HG03097 (cell line): ENCODE results near the gene CDH23.

Source experiments
- ATAC-seq: cut with Tn5 transposase; IDR thresholded peaks from one replicate; pipeline ENCODE4 v1.9.1; 2021; ENCODE audit not compliant: unreplicated experiment, low FRiP score

Gene CDH23

DNA sequence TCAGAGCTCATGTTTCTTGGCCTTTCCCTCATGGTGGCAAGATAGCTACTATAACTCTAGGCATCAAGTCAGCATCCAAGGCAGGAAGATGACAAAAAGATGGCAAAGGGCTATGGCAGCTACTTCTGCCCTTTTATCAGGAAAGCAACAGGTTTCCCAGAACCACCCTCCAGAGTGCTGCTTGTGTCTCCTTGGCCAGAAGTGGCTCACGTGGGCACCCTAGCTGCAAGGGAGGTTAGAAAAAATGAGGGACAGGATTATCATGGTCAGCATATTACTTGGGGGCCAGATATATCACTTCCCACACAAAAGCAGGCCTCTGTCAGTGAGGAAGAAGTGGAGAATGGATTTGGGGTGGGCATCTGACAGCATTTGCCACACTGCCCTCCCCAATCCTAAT is 347.1 kb downstream of the CDH23 start:
- ATAC-seq: no peak

GRCh38 chr10:71744897-71745663 is 348.4 kb downstream of the CDH23 start:
- ATAC-seq: no peak

GRCh38 chr10:71745664-71746250 is 349.0 kb downstream of the CDH23 start:
- no peak for ATAC-seq

DNA sequence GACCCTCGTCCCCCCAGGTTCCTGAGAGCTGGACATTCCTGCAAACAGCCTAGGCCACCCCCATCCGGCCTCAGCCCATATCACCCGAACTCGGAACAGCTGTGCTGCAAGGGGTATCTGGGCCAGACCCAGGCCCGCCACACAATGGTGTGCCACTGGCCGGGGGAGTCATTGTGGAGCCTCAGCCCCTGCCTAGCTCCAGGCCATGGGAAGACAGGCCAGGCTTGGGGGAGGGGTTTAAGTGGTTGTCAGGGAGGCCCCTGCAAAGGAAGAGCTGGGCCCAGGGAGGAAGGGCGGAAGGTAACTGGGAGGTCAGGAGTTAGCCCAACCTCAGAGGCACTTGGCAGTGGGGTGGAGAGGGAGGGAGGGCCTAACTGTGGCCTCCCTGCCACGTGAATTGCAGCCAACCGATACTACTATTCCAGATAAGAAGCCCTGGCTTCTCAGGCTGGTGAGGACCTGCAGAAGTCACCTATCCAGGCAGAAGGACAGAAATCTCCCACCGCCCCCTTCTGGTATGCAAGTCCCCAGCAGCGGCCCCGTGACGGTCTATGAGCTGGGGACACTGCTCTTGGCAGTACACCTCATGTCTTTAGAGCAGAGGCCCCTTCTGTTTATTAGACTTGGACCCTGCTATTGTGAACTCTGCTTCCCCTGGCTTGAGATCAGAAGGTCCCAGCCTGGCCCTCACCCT is 349.8 kb downstream of the CDH23 start:
- ATAC-seq: no peak

- no peak for ATAC-seq
Observed at GRCh38 chr10:71747039-71747531, 350.4 kb downstream of the CDH23 start.

DNA sequence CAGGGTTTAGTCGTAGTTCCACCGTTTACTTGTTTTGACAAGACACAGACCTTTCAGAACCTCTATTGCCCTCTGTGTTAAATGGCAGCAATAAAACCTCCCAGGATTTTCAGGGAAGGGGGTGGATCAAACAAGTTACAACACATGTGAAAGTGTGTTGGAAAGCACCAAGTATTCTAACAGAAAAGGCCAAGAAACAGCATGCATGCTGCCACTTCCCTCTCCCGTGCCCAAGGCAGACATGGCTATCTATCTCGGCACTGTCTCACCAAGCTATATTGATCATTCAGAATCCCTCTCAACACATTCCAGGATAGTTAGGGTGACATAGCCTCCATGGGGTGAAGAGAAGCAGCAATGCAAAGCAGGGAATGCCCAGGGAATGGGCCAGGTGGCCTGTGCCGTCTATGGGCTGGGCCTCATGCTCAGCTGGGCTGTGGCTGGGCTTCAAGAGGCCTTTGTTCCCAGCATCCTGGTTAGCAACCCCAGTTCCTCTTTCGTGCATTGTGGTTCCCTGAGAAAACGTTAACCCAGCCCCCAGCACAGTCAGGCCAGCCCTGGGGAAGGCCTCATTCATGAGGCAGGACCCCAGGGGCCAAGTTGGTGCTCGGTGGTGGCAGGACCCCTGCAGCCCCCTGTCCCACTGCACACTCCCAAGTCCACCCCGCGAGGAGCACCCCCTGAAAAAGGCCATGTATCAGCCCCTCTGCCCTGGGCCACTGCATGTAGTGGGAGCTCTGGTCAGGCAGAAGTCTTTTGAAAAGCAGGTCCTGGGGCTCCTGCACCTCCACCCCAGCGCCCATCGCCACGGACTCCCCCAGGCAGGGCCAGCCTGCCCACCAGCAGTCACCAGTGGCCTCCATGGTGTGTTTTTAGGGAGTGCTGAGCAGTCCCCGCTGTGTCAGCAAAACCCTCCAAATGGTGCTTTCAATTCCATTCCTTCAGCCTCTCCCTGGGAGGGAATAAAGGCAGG is 351.1 kb downstream of the CDH23 start:
- no peak for ATAC-seq

- ATAC-seq: peak; percentile 59
Observed at GRCh38 chr10:71748671-71749191, 352.0 kb downstream of the CDH23 start.

- ATAC-seq: no peak
Observed at GRCh38 chr10:71749396-71749795, 352.7 kb downstream of the CDH23 start.

DNA sequence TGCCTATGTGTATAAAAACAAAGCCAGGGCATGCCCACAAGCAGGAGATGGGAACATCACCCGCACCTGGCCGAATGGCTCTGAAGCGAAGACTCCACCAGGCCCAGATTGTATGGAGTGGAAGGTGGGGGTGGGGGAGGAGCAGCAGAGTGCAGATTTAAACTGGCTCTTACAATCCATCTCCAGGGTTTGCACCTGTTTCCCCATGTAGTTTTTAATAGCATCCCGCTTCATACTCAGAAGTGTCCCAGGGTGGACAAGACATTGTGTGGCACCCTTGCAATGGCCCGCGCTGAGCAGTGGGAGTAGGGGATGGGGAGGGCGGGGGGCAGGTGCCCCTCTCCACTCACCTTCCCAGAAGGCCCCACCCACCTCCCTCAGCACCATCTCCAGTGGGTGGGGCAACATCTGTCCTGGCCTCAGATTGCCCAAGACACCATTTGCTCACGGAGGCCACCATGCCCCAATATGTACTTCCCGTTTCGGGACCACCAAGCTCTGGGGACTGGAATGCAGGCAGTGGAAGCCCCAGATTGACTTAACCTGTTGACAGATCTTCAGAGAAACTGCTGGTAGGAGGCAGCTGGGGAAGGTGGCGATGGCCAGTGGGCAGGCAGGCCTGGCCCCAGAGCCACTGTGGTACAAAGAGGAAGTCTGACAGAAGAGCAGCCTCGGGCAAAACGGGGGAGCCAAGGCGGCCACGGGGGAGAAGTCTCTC is 353.6 kb downstream of the CDH23 start:
- ATAC-seq: no peak

DNA sequence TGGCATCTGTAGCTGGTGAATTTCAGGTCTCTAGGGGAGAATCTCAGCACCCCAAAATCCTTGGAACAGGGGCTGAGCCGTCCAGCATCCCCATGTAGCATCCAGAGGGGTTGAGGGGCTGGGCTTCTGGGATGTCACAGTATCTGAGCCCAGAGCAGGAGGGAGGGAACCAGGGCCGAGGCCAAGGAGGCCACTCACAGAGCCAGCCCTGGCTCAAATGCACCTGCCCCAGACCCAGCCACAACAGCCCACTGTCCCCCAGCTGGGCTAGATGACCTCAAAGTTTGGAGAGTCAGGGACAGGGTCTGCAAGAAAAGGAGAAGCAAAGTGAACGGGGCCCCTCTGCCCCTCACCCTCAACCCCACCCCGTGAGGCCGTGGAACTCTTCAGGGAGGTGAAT is 354.3 kb downstream of the CDH23 start:
- ATAC-seq: no peak

DNA sequence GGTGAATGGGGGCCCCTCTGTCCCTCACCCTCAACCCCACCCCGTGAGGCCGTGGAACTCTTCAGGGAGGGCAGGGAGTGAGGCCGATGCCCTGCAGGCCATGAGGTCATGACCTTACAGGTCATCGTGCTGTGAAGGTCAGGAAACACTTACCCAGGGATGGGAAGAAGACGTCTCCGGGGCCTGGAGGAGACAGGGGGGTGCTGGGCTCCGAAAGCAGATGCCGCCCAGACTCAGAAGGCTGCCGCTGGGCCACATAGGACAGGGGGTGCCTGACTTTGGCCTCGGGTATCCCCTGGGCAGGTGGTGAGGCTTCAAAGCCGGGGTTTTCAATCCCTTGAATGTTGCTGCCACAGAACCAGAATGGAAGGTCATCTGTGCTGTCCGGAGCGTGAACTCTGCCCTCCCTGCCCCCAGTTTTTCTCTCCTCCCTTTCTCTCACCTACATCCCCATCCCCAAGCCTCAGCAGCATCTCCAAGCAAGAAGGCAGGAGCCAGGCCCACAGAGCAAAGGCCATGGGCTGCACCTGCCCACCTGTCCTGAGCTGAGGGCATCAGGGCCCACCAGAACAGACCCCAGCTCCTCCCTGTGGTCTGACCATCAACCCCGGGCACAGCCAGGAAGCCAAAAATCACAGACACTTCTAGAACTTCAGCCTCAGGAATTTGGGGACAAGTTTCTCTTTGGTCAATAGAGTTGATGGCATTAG is 354.9 kb downstream of the CDH23 start:
- no peak for ATAC-seq

DNA sequence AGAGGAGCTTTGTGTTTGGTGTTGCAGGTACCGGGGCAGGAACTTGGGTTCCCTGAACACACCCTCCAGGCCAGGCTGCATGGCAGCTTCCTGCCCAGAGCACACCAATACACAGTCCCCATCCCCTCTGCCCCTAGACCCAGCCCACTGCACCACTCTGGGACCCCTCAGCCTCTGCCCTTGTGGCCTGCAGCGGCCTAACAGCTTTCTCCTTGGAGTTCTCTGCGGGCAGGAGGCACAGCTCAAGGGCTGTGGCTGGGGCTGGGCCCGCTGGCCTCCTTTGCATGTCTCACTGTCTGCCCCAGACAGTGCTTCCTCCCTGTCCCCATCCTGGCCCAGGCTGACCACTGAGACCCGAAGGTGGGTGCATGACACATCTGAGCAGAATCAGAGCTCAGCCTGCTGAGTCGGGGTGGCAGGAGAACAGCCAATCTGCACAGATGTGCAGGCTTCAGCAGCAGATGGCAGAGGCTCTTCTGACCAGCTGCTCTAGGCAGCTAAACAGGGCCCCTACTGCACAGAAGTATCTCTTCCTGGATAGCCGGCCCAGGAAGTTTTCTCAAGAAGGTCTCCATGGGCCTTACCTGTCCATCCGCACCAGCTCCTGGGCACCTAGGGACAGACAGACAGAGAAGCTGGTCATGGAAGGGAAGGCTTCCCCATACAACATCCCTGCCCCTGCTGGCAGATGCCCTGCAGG is 355.8 kb downstream of the CDH23 start:
- ATAC-seq: no peak

DNA sequence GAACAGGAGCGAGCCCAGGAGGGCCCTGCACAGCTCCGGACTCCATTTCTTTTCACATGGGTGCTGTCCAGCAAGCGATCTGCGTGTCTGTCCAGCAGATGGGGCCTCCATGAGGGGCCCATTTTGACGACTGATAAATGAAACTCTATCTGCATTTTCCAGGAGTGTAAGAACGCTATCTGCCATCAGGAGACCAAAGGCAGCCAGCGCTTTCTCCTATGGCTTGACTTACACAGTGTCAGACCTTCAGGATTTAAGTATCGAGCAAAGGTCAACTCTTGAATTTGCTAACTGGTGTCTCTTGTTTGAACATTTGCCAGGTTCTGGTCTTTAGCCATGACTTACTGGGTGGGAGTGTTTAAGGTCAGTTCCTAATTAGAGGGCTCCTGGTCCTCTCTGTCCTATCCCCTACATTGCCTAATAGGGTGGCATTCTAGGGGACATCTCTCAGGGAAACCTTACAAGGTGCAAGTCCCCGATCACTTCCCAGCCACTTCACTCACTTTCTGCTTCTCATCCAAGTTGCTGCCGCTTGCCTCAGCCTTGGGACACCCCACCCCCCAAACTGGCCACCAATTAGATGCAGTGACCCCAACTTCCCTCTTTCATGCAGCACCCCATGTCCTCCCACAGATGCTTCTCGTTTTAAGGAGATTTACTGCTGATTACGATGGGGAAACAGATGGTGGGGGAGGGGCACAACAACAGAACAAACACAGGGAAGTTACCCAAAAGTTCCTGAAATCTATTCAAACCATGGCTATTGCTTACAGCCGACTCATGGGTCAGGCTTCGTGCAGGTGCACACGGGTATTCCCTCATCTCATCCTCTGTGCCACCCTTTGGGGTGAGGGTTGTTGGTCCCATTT is 356.6 kb downstream of the CDH23 start:
- no peak for ATAC-seq

- no peak for ATAC-seq
Observed at GRCh38 chr10:71753960-71754505, 357.3 kb downstream of the CDH23 start.

- ATAC-seq: no peak
Observed at GRCh38 chr10:71754562-71754961, 357.8 kb downstream of the CDH23 start.

GRCh38 chr10:71755179-71755879 is 358.6 kb downstream of the CDH23 start:
- ATAC-seq: no peak
